ENCODE data around the gene GALNT8.
"Not testable (repeated sequence)": the region's sequence is repeated elsewhere in the genome, so short reads cannot be mapped to it uniquely, and the experiment has no call there.

Gene GALNT8, protein sequence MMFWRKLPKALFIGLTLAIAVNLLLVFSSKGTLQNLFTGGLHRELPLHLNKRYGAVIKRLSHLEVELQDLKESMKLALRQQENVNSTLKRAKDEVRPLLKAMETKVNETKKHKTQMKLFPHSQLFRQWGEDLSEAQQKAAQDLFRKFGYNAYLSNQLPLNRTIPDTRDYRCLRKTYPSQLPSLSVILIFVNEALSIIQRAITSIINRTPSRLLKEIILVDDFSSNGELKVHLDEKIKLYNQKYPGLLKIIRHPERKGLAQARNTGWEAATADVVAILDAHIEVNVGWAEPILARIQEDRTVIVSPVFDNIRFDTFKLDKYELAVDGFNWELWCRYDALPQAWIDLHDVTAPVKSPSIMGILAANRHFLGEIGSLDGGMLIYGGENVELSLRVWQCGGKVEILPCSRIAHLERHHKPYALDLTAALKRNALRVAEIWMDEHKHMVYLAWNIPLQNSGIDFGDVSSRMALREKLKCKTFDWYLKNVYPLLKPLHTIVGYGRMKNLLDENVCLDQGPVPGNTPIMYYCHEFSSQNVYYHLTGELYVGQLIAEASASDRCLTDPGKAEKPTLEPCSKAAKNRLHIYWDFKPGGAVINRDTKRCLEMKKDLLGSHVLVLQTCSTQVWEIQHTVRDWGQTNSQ

DNA sequence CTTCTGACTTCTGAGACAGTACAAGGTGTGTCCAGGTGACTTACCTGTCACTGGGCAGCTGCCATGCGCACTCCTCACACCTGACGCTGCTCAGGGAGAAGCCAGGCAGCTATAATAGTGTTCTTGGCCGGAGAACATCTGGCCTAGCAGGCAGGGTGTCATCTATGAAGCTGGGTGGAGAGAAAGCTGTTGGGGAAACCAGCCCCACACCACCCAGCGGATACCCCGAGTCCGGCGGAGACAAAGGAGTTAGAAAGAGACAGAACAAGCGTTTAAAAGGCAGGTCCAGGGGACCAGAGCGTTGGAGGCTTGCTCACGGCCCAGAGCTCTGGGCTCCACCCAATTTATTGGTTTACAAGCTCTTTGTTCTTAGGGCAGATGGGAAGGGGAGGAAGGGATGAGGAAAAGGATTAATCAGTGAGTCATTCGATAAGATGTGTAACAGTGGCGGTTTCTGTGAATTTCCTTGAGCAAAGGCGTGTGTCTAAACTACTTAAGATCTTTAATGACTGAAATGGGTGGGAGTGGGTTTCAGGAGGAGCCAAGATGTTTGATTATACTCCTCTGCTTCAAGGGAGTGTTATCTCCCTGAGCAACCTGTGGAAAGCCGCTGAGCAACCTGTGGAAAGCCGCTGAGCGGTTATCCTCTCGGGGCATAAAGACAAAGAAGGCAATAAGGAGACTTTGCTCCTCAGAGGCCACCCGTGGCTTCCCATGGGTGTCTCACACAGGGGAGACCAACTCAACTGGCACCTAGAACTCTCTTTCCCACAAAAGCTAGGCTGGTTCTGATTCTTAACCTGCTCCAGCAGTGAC is at the start of gene GALNT8:
GALNT8 (plus strand) TSS at position 580 of the 816 bp plus-strand sequence. CDS start 278 bp downstream, outside the sequence.
- DNase-seq: no peak

DNA sequence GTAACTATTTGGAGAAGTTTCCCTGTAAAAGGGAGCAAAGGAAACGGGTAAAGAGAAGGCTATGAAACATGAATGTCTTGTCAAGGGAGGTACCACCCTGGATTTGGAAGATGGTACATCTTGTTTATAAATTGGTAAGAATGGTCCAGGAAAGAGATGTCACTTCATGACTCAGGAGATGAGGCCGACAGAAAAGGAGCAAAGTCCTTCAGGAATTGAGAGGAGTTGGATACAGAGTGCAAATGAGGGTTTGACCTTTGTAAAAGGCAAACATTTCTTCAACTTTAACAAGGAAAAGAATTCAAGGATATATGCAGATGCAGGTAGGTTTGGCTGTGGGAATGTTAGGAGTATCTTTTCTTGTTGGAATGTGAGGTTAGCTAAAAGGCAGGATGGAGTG is 40.5 kb upstream of the GALNT8 start:
- no peak for DNase-seq

DNA sequence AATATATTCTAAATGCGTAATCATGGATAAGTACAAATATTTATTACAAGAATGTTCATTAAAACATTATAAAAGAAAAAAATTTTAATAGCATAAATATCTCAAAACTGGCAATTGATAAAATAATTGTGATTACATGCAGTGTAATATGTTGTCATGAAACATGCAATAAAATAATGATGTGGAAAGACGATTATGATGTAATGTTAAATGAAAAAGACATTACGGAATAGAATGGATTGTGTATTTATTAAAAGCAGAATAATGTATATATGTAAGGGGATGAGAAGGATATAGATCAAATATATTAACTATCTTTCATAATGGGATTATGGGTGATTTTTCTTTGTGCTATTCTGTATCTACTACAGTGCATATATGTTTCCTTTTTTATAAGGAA is 38.5 kb upstream of the GALNT8 start:
- no peak for DNase-seq

DNA sequence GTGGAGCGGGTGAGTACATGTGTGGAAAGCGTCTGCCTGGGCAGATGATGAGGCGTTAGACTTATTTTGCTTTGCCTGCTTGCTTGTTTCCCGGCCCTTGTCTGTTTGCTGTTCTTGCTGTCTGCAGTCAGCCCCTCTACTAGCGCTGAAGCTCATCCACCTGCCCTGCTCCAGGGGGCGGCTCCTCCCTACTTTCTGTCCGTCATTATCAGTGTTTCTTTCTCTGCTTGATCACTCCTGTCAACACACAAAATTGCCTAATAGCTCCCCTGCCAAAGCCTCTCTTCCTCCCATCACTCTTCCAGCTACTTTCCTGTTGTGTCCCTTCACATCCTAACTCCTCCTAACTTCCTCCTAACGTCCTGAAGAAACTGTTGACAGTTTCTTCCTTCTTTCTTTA is 34.9 kb upstream of the GALNT8 start:
- DNase-seq: no peak

DNA sequence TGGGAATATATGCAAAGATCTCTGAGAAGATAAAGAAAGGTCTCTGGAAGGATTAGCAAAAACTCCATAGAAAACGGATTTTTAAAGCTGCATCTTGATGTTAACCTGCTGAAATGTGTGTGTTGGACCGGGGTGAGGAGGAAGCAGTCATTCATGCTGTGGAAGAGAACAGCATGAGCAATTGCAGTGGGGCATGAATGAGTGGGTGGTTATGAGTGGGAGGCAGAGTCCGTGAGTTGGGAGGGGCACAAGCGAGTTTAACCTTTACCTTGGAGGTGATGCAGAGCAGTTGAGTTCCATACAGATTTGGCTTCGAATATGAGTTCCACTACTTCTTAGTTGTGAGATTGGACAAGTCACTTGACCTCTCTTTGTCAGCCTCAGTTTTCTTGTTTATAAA is 29.4 kb upstream of the GALNT8 start:
- no peak for DNase-seq

DNA sequence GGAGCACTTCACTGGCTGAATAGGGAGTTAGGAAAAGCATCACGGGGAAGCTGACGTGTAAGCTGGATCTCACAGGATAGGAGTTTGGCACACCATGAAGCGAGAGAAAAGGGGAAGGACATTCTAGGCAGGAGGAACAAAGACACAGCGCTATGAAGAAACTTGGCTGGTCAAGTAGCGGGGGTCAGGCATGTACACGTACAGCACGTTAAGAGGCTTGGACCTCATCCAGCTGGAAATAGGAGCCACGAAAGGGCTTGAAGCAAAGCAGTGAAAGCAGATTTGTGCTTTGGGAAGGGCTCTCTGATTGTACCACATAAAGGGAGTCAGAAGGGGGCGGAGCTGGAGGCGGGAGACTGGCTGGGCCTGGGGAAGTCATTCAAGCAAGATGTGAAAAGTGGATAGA is 19.6 kb upstream of the GALNT8 start:
- no peak for DNase-seq

DNA sequence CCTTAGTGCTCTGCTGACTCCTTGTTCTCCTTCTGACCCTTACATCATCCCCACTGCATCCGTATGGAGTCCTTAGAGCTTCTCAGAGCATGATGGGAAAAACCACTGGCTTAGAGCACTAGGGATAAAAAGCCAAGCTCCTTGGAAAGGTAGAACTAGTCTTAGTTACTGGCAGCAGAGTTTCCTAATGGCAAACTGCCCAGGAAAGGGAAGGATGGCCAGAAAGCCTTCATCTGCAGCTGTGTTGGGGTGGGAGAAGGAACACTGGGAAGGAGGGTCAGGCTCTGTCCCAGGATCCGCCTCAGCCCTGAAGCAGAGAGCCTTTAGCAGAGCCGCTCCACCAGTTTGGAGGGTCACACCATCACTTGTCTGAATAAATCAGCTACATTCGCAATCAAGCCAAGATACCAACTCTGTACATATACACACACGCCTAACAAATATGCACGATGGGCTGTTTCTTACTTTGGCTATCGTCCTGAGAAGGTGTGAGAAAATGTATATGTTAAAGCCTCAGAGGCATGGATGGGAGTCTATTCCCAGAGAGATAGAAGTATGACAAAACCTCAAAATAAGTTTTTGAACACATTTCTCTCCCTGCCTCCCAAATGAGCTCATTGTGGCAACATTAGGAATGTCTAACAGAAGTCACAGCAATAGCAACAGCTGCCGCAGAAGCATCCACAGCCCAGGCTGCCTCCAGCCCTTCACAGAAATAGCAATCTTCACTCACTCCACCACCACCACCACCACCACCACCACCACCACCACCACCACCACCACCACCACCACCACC is 18.6 kb upstream of the GALNT8 start:
- DNase-seq: no peak

DNA sequence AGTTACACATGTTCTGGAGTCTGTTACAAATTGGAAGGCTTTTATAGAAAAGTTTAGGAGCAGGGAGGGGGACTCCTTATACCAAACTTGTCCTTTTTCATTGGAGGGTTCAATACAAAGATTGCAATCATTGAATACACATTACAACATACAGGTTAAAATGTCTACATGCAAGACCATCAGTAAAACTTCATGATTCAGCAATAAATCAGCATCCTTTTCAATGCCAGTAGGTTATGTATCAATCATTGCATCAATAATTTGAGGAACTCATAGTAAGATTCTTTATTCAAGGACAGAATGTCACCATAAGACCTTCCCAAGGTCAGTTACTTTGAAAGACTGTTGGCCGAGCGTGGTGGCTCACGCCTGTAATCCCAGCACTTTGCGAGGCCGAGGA is 16.5 kb upstream of the GALNT8 start:
- DNase-seq: no peak

DNA sequence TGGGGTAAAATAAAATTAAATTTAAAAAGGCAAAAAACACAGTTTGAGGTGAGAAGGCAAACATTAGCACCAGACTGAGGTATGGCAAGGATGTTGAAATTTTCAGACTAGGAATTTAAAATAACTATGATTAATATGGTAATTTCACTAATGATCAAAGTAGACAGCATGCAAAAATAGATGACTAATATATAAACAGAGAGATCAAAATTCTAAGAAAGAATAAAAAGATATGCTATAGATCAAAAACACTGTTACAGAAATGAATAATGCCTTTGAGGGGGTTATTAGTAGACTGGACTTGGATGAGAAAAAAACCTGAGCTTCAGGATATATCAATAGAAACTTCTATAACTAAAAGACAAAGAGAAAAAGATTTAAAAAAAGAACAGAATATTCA is 14.4 kb upstream of the GALNT8 start:
- no peak for DNase-seq

DNA sequence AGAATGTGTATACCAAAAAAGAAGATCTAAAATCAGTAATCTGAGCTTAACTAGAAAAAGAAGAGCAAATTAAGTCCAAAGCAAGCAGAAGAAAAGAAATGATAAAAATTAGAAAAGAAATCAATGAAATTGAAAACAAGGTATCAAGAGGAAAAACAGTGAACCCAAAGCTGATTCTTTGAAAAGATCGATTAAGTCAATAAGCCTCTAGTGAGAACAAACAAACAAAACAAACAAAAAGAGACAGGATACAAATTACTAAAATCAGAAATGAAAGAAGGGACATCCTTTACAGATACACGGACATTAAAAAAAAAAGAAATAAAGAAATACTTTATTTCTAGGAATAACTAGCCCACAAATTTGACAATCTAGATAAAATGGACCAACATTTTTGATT is 12.9 kb upstream of the GALNT8 start:
- no peak for DNase-seq

DNA sequence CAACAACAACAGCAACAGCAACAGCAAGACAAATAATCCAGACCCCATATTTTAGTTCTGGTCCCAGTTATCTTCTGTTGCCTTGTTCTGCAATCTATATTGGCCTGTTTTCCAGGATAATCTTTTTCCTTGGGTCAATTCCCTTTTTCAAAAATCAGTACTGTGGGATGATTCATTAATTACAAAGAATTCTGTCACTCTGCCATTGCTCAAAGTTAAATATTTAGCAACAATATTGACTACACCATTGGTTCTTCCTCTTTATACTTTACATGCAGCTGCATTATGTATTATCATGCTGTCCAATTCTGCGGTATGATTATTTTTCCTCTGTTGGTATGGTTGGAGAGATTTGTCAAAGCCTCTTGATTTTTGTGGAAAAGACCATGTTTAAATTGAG is 10.1 kb upstream of the GALNT8 start:
- DNase-seq: no peak

DNA sequence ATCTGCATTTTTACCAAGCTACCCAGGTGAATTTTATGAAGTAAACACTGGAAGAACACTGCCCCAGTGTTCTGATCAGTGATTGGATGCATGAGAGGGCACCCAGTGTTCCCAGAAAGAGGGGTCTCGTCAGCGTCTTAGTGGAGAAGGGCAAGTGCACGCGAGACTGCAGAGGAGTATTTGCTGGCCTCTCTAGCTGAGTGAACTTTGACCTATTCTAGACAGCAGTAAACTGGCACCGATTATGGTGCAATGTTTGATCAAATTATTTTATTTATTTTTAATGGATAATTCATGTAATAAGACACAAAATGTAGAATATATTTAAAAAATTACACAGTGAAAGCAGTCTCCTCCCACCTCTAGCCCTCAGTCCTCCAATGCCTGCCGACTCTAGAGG is 5.3 kb upstream of the GALNT8 start:
- no peak for DNase-seq

DNA sequence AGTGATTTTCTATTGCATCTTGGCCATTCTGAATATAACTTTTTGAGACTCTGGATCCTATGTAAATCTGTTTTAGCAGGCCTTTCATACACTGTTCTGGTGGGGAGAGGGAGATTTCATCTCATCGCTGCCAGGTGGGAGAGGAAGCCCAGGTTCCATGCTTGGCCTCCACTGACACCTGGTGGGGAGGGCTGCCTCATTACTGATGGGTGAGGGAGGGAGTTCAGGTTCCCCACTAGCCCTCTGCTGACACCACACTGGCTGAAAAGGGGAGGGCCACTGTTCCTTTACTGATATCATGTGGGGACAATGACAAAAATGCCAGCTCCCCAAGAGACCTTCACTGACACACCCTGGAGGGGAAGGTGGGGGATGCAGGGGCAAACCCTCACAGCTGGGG is 2.4 kb upstream of the GALNT8 start:
- no peak for DNase-seq

DNA sequence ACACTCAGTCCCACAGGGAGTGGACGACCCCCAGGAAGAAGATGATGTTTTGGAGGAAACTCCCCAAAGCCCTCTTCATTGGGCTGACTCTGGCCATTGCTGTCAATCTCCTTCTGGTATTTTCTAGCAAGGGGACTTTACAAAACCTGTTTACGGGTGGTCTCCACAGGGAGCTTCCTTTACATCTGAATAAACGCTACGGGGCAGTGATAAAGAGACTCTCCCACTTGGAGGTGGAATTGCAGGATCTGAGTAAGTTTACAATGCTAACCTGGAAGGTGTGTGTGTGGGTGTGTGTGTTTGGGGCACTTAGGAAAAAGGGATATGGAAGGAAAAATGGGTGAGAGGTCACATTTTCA is 416 bp downstream of the GALNT8 start:
- no peak for DNase-seq

DNA sequence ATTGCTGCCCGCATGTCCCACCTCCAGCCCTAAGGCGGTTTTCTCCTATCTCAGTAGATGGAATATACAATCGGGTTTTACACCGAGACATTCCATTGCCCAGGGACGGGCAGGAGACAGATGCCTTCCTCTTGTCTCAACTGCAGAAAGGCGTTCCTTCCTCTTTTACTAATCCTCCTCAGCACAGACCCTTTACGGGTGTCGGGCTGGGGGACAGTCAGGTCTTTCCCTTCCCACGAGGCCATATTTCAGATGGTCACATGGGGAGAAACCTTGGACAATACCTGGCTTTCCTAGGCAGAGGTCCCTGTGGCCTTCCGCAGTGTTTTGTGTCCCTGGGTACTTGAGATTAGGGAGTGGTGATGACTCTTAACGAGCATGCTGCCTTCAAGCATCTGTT is 1.4 kb downstream of the GALNT8 start:
- not testable (repeated sequence) for DNase-seq

DNA sequence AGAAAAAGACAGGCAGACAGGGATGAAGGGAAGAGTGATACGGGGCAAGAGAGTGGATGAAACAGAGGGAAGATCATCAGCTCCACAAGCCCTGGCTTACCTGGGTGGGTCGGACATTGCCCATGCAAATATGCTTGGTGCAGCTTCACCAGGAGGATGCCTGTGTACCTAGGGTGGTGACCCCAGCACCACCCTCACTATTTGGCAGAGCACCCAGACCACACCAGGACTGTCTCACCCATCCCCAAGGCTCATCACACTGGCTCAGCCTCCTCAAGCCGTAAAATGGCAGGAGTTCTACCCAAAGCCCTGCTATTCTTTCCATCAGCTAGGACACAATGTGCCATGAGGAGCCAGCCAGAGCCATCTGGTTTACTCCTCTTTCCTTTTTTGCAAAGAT is 3.0 kb downstream of the GALNT8 start:
- no peak for DNase-seq

DNA sequence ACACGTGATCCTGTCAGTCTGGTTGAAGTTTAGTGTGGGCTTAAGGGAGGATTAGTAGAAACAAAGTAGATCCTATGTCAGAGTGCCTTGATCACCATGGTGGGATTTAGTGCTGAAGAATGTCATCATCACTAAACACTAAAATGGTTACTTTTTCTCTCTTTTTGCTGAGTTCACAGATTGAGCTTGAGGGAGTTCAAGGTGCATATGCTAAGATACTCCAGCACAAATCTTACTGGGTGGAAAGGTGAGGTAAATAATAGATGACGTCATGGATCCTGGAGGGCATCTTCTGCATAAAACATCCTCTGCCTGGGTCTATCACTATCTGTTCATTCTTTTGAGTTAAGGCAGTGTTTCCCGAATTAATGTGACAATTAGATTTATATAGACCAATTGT is 4.9 kb downstream of the GALNT8 start:
- no peak for DNase-seq

DNA sequence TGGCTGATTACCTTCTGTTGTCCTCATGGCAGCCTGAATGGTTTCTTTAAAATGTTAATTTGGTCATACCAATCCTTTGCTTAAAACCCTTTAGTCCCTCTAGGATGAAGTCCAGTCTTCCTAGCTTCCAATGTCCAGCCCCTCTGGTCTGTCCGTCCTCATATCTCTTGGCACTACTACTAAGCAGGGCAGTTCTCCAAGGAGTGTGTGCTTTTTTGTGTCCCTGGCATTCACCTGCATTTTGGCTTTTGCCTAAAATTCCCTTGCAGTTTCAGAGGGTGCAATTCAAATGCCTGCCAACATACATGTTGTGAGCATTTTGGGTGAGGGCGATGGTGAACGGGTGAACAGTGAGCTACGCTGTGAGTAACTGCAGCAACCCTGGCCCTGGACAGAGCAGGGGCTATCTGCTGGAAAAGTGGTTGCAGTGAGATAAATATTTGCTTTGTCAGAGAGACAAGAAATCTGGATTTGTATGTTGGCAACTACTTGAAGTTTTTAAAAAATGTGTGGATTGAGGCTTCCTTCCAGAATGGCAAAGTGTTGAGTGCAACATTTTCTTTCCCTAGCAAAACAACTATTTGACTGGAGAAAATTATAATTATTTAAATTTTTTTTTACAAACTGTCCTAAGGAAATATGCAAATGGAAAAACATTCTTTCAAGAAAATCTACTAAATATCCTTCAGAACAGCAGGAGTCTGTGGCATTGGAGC is 14.6 kb downstream of the GALNT8 start:
- no peak for DNase-seq

DNA sequence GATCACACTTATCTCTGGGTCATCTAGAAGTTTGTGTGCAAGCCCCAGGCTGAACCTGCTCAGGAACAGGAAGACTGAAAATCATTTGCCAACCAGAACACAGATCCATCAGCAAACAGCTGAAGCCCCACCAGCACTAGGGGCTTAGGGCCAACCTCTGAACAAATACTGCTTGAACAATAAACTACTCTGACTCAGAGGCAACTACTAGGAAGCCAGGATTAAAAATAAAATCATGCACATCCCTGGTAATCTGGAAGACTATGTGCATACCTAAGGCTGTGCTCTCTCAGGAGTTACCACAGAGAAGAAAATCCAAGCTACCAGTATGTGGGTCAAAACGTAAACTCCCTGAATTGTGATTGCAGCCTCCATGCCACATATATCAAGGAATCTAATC is 15.9 kb downstream of the GALNT8 start:
- DNase-seq: no peak

DNA sequence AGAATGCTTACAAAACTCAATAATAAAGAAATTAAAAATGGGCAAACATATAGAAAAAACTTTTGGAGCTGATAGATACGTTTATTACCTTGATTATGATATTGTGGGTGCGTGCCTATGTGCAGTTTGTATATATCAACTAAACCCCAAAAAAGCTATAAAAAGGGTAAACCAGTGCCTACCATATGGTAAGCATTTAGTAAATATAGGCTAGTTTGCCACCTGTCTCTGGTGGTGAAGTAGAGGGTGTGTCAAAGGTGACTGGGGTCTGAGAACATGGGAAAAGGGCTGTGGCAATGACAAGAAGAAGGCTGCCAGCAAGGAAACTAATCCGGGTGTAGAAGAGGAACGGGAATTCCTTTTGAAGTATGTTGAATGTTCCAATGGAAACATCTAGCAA is 18.3 kb downstream of the GALNT8 start:
- no peak for DNase-seq

DNA sequence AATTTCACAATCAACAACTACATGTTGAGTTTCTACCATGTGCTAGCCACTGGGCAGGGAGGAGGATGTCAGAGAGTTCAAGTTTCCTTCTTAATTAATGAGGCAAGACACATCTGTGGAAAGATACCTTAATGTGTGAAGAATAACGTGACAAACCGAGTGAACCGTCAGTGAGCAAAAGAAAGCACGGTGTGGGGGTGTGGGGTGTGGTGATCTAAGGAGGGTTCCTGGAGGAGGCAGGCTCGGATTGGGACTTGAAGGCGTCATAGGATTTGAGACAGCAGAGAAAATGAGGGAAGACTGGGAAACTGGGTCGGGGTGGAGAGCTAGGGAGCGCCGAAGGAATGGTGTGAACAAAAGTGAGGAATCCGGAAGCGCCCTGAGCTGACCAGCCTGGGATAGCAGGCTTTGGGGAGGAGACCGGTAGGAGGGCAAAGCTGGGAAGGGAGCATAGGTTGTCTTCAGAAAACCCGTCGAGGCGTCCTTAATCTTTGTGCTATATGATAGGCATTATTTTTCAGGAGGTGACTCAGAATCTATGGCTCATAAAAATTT is 22.3 kb downstream of the GALNT8 start:
- DNase-seq: no peak

DNA sequence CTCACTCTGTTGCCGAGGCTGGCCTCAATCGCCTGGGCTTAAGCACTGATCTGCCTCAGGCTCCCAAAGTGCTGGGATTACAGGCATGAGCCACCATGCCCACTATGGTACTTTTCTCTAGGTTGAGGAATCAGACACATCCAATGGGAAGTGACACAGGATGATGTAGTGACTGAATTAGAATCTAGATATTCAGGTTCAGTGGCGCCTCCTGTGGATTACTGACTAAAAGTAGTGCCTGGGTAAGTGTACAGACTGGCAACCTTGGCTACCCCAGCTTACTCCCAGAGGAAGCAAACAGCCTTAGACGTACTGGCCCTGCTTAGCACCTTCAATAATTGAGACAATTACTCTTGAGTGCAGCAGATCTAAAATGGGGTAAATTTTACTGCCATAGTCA is 22.8 kb downstream of the GALNT8 start:
- no peak for DNase-seq

Data from activated effector memory CD4-positive, alpha-beta T cell treated with anti-CD3 and anti-CD28 coated beads, Interleukin-2, amount 50 U/mL, for 16 hours (primary cell).